ENCODE results near the gene GM2A. TPM values are rescaled to one million over a fixed set of nuclear protein-coding genes. Genes with fewer than 3 reads are reported as not detected.

The GM2A gene
- total and polyA plus RNA-seq, 2 of the 8 experiments (the other 6 are each of a cell fraction or from before 2014, with no cell fraction given): 18.5 to 32.2 TPM

- H3K18ac ChIP-seq (ENCODE audit: extremely low read depth, low read length): no peak overlapping the region
- H3K23ac ChIP-seq (ENCODE audit: insufficient read length): no peak overlapping the region
- H4K5ac ChIP-seq (ENCODE audit: insufficient read length, low read depth, low read length): no peak overlapping the region
- H2BK12ac ChIP-seq (ENCODE audit: low read depth, low read length): no peak overlapping the region
- H3K9ac ChIP-seq (replicated peaks in 1 of 4; ENCODE audit: extremely low read depth in 1 of 4, low read depth in 3 of 4, low read length in 3 of 4): no peak overlapping the region
- H2BK5ac ChIP-seq (ENCODE audit: low read depth, low read length): no peak overlapping the region
- WGBS, 2 experiments (ENCODE audit: extremely low coverage in 1 of 2, insufficient coverage in 1 of 2, insufficient read length in 1 of 2, insufficient replicate concordance in 2 of 2, low coverage in 1 of 2, low lambda C conversion rate in 2 of 2, missing lambda C conversion rate in 1 of 2): 38% methylated on average over 2 of the region's 2 CpGs; no CpG with 5 or more reads in 1 of the 2 experiments
- H2AK5ac ChIP-seq (ENCODE audit: low read depth, low read length): no peak overlapping the region
- H3K9me3 ChIP-seq (ENCODE audit: insufficient read depth in 2 of 2, low read depth in 1 of 2, low read length in 1 of 2): no peaks in the 10 kb centered on the region
- DNase-seq (ENCODE audit: low read depth in 1 of 2, low spot score in 2 of 2) (no peak), FAIRE-seq (no peak)
- 0 out of 4 replicates have a peak overlapping the region, but pooled peaks of 1 of the 2 experiments have one; percentile 2 for H3K4me2 ChIP-seq (ENCODE audit: insufficient read depth in 1 of 2, low read depth in 2 of 2, low read length in 2 of 2)
- POLR2A ChIA-PET (ENCODE audit: partially characterized antibody): interaction anchor here (1.4 kb wide), 1 partner anchor 22 kb away, joined by 3 read pairs; no protein-coding TSS in a partner anchor
- H3K79me1 ChIP-seq (ENCODE audit: low read depth, low read length): no peaks in the 10 kb centered on the region
- H4K8ac ChIP-seq (ENCODE audit: extremely low read depth, insufficient read depth, low read length): no peak overlapping the region
- no peaks in the 10 kb centered on the region for H3K36me3 ChIP-seq (ENCODE audit: control insufficient read depth in 2 of 4, insufficient read depth in 4 of 4, low read length in 3 of 4)
- no peak overlapping the region for H2BK120ac ChIP-seq (replicated peaks; ENCODE audit: low read depth, low read length)
- no peak overlapping the region for H4K91ac ChIP-seq (replicated peaks; ENCODE audit: insufficient read length, low read length)
- peaks cover 0 to 6% (median 3%) of the 10 kb centered on the region in 4 experiments; a peak in 2 of 7 replicates for H3K4me1 ChIP-seq (replicated peaks in 1 of 4; ENCODE audit: control insufficient read depth in 3 of 4, insufficient read depth in 4 of 4, low read length in 3 of 4)
- no peak overlapping the region for H3K14ac ChIP-seq (ENCODE audit: insufficient read length)
- CTCF ChIA-PET (ENCODE audit: partially characterized antibody): interaction anchor here (0.7 to 2.1 kb wide), 9 partner anchors 9 to 233 kb away, joined by 3 to 12 read pairs (median 5); no protein-coding TSS in a partner anchor
- no peaks in the 10 kb centered on the region for H4K20me1 ChIP-seq (replicated peaks in 1 of 2; ENCODE audit: control insufficient read depth in 1 of 2, insufficient read depth in 2 of 2, low read length in 2 of 2)
- H3K79me2 ChIP-seq (ENCODE audit: control insufficient read depth in 1 of 2, insufficient read depth in 2 of 2, low read length in 2 of 2): no peaks in the 10 kb centered on the region
- TF ChIP-seq E2F6 (IDR thresholded peaks at IDR 0.05) (no peak), CTCF (IDR thresholded peaks at IDR 0.05; ENCODE audit: control extremely low read depth in 1 of 3, insufficient read depth in 1 of 3, low read depth in 1 of 3, low read length in 3 of 3) (peak in 2 of 3 experiments; percentile 8 to 32; a peak in 2 of 4 replicates), RAD21 (IDR thresholded peaks at IDR 0.05 in 1 of 2, conservative IDR thresholded peaks at IDR 0.05 in 1 of 2; ENCODE audit: low read depth in 2 of 2, low read length in 2 of 2) (peak in 1 of 2 experiments; percentile 14; a peak in 1 of 4 replicates), CBX5 (IDR thresholded peaks at IDR 0.05; ENCODE audit: low read depth, low read length) (no peak)
- peak overlapping the region; percentile 3; the same call in 1 of the 2 replicates for H2AFZ ChIP-seq (ENCODE audit: low read length)
- no peak overlapping the region; the same call in 1 of the 2 replicates for H2BK20ac ChIP-seq (ENCODE audit: low read length)
- no peaks in the 10 kb centered on the region for H3K27me3 ChIP-seq (replicated peaks in 1 of 4; ENCODE audit: control insufficient read depth in 3 of 4, extremely low read depth in 1 of 4, insufficient read depth in 3 of 4, low read length in 3 of 4)
- H3K56ac ChIP-seq (replicated peaks; ENCODE audit: insufficient read length, low read depth, low read length): no peak overlapping the region
- no peak overlapping the region for H2BK15ac ChIP-seq (ENCODE audit: low read length)
- no peaks in the 10 kb centered on the region for H3K23me2 ChIP-seq (ENCODE audit: low read depth, low read length)
- no peak overlapping the region for H3K27ac ChIP-seq (ENCODE audit: low read depth, low read length)
- no peak overlapping the region for H3K4ac ChIP-seq (replicated peaks; ENCODE audit: insufficient read length, low read depth, low read length)
- no peak overlapping the region for H3K4me3 ChIP-seq (ENCODE audit: extremely low read depth in 1 of 4, insufficient read depth in 2 of 4, low read depth in 3 of 4, low read length in 4 of 4)
These were observed 35.2 kb downstream of the GM2A start for GRCh38 chr5:151288180-151288579.
